Right ventricle myocardium inferior (tissue), 1 donor: ENCODE data around the gene PRELP. TPM values are rescaled to one million over a fixed set of nuclear protein-coding genes. Genes with fewer than 3 reads are reported as not detected.
"Not testable (repeated sequence)": the region's sequence is repeated elsewhere in the genome, so short reads cannot be mapped to it uniquely, and the experiment has no call there.

Experiments used
- ATAC-seq: fragments of 200-7000 bp; cut with Tn5 transposase; one replicate; pipeline ENCODE4 v1.9.1; 2020; ENCODE audit warnings: mild to moderate bottlenecking, moderate library complexity
- DNase-seq: peaks from one replicate; pipeline ENCODE4 v3.0.0; 2021; ENCODE audit errors: missing footprints
- intact Hi-C: fragments of 100-400 bp; cut with DNase I; formaldehyde crosslinking; loops from one replicate; pipeline ENCODE4 v1.11.0; 2022
- long read RNA-seq: library from polyadenylated mRNA; unstranded; transcript quantifications from one replicate; pipeline ENCODE4 v2.0.0, GENCODE V29; 2021
- total RNA-seq: library from RNA; stranded (reverse); fragmentation: NEBNext Ultra II Directional; extraction: Animal tissue kit (Norgen Biotek cat#: 25700); gene quantifications from one replicate; pipeline ENCODE4 v1.2.1, GENCODE V29; 2021
- donor health status: DM: no; HTN: yes; CAD: no; lungs with severe emphysema.

PRELP gene
- 27.1 TPM for total RNA-seq
- long read RNA-seq, full-length matches to known transcripts = 17 of 30 reads
- long read RNA-seq, partial matches to known transcripts = 10 of 30 reads
- long read RNA-seq, other reads (novel, unspliced or antisense) = 3 of 30 reads

DNA sequence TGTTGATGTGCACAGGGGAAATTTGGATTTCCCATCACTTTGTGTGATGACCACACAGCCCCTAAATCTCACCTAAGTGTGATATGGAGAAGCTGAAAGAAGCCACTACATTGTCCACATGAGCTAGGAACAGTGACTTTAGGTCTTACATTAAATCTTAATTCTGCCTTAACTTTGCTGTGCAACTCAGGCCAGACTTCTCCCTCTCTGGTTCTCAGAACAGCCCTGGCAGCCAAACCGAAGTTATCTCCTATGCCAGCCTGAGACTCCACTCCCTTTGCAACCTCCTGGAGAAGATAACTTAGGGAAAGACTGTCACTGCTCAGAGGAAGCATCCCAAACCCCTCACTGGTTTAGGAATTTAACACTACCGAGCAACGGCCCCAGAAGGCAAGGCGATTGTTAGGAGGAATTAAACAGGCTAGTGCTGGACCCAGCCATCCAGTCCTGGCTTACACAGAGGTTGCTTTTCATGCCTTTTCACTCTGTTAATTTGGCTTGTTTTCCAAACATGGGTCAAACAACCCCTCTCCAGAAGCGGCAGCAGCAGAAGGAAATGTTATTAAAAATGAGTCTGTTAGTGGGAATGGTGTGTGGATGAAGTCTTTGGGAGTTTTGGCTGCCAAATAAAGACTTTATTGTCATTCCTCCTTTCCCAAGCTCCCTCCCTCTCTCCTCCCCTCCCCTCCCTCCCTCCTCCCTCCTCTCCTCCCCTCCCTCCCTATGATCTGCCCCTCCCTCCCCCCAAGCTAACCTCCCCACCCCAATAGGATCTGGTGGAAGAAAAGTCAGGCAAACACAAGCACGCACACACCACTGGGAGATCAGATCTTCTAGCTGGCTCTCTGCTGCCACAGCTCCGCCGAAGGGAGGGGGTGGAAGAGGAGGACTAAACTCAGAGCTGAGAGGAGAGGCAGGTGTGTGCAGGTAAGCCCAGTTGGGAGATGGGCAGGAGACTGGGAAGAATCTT lies at the start of gene PRELP:
Gene PRELP, plus strand, starts transcription at position 795 of the 970 bp plus-strand sequence. CDS start 7,379 bp downstream, outside the sequence.
- DNase-seq (no peak), ATAC-seq (peak; percentile 79)
- intact Hi-C loops = no loop called here

DNA sequence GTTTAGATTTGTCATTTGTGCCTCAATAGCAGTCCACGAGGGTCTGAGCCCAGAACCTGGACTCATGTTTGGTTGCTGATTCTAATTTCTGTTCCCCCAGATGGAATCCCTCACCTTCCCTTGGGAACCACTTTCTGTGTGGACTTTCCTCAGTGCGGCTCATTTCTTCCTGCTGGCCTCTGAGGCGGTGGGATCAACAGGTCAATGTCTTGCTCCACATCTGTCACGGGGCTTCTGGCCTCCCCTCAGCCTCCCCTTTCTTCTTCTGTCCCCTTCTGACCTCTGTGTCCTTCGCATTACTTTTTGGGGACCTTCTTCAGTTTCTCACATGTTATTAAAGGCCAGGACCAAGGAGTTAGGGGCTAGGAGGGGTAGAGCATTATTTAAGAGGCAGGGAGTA lies 49.2 kb upstream of the PRELP start:
- intact Hi-C loops = no loop called here
- DNase-seq (no peak), ATAC-seq (no peak)

DNA sequence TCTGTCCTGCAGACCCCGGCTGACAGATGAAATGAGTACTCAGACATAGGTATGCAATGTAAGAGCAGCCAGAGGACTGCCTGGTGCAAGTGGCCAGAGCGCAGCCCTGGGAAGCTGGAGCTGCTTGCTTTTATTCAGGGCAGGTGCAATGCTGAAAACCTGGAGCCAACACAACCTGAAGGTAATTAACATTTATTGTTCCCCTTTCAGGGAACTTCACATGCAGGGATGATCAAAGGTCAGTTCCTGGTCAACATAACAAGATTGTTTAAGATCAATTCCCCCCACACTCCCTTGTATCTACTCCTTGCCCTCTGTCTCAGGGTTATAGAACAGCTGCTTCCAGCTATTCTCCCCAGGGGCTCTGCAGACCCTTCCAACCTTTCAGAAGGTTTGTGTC lies 48.7 kb upstream of the PRELP start:
- DNase-seq (no peak), ATAC-seq (no peak)
- intact Hi-C loops = no loop called here

DNA sequence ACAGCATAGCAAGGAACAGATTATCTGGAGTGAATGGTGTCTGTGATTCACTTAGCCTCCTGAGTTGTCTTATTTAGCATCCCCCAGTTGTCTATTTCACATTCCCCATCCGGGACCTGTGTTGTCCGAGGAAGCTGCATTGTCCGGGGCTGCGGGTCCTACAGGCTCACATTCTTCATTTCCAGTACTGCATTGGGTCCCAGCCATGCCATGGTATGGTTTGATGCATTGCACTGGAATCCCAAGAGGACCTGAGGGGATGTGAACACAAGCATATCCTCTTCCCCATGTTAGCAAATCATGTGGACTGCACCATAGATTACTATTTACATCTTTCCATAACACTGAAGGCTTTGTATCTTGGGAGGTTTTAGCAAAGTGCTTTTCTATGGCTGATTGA lies 48.2 kb upstream of the PRELP start:
- no peak for ATAC-seq
- no peak for DNase-seq
- intact Hi-C loops = no loop called here

DNA sequence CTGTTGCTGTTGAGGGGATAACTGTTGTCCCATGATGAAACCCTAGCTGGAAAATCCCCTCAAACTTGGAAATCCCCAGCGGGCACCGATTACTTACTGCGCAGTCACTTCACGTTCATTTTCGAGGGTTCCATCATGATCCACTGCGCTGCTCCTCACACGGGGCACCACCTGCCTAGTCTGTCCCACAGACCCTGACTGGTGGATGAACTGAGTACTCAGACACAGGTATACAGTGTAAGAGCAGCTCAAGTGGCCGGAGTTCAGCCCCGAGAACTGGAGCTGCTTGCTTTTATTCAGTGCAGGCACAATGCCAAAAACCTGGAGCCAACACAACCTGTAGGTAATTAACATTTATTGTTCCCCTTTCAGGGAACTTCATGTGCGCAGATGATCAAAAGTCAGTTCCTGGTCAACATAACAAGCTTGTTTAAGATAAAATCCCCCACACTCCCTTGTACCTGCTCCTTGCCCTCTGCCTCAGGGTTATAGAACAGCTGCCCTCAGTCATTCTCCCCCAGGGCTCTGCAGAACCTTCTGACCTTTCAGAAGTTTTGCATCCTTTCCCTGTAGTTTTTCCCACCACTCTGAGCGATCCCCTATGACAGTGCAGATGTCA lies 46.5 kb upstream of the PRELP start:
- DNase-seq (no peak), ATAC-seq (no peak)
- intact Hi-C loops = no loop called here

DNA sequence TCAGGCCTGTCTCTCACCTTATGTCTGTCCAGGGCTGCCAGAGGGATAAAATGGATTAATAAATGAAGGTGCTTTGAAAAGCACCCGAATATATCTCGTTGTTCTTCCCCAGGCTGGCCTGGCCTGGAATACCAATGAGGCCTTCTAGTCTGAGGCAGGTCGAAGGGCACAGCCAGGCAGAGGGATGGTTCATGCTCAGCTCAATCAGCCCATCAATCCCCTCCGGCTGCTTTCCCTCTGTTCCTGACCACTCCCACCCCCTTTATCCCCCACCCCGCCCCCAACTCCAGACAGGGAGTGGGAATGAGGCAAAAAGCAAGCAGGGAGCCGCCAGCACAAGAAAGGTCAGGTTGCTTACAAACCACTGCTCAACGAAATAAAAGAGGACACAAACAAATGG lies 40.0 kb upstream of the PRELP start:
- ATAC-seq (no peak), DNase-seq (no peak)
- intact Hi-C loops = no loop called here

DNA sequence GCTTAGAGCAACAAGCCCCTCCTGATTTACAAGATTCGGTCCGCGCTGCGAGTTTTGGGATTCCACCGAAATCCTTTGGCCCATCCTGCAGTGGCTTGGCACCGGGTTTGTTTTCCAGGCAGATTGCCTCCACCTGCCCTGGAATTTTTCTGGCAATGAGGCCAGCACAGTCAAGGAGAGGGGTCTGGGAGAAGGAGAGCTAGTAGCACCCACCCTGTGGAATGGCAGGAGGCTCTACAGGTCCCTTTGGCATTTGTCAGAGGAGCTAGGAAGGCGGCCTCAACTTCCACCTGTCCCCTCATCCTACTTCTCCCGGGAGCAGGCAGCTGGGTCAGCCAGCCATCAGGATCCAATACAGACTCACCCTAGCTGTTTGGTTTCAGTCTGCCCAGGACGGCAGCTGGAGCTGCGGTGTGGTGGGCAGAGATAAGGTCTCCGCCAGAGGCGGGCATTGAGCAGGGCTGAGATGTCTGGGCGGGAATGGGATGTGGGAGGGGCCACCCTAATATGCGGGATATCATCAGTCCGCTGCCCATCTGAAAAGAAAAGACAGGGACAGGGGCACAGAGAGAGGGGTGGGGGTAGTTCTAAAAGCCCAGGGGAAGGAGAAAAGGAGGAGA lies 37.8 kb upstream of the PRELP start:
- intact Hi-C loops = no loop called here

DNA sequence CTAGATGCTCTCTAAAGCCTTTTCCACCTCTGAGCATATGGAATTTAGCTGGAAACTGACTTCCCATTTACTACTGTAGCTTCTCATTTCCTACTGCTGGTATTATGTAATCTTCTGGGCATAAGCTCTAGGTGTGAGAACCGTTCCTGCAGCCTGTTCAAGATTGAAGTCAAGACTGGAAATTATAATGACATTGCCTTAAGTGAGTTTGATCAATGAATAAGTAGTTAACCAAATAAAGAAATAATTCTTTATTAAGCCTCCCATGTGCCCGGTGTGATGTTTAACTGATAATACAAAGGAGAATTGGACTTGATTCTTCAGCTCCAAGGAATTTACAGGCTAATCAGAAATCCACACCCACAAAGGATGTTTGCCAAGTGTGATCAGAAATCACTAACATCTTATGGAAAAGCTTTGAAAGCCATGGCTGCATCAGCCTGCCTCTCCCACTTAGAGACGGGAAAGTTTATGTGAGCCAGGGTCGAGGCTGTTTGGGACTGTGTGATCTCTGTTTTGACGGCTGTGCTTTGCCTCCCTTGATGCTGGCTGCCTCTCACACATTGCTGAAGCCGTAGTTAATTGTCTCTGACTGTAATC lies 36.4 kb upstream of the PRELP start:
- no peak for ATAC-seq
- no peak for DNase-seq
- intact Hi-C loops = no loop called here

More for the DNA sequence above, 37.8 kb upstream of the PRELP start:
- no peak for DNase-seq
- no peak for ATAC-seq

DNA sequence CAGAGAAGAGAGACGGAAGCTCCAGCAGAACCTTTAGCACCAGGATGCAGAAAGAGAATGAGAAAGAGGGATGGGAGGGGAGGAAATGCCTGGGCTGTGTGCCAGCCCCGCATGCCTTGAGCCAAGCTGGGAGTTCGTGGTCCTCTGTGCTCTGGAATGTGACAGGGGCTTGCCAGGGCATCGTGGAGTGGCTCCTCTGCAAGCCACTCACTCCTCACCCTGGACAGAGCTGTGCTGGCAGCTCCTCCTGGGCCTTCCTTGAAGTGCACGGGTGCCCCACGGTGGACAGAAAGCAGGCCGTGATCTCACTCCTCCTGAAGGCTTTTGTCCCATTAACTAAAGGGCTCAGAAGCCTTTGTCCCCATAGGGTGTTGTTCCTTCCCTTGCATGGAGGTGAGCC lies 34.8 kb upstream of the PRELP start:
- intact Hi-C loops = loop anchor here (2.0 kb wide), 3 partner anchors 72 to 174 kb away; no protein-coding TSS in a partner anchor
- DNase-seq = peak; percentile 87
- peak; percentile 96 for ATAC-seq

DNA sequence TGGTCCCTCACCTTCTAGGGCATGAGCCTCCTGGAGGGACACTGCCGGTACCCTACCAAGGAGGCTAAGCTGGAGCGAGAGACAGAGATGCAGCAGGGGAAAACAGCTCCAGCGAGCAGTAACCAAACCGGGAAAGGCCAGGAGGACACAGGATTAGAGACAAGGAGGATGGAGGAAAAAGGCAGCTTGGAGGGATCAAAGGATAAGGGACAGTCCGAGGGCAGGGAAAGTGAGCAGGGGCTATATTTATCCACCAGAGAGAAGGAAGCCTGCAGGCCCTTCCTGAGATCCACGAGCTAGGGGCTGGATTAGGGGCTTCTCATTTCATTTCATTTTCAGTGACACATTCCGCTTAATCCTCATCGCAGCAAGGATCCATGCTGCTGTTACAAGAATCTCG lies 33.8 kb upstream of the PRELP start:
- intact Hi-C loops = loop anchor here (2.0 kb wide), 3 partner anchors 73 to 175 kb away; no protein-coding TSS in a partner anchor
- ATAC-seq = no peak
- DNase-seq = no peak

DNA sequence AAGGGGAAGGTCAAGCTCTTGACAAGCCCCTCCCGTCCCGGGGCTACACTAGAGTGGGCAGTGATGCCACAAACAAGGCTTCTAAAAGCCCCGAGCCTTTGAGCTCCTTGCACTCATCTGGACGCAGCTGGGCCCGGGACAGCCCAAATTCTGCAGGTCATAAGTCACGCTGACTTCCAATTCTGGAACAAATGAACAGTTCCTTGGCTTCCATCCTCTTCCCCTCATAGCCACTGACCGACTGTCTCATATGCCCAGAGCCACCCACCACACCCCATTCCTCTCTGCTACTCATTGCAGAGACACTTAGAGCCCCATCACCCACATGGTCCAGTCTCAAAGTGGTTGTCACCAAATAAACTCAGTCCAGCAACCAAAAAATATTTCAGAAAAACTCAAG lies 32.8 kb upstream of the PRELP start:
- ATAC-seq = no peak
- intact Hi-C loops = no loop called here
- no peak for DNase-seq

DNA sequence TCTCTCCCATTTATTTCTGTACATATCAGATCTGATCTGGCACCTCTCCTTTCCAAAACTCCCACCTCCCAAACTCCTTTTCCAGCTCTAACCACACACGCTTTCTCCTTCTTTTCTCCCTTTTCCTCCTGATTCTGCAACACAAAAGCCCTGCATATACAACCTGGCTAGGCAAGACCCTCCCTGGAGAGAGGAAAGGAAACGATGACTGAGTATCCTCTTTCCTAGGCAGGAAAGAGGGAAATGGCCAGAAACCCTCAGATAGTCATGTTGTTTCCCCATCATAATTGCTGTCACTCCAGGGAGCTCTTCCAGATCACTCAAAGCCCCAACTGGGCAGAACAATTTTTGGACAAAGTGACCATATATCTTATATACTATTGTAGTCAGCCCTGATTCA lies 32.3 kb upstream of the PRELP start:
- intact Hi-C loops = no loop called here
- no peak for DNase-seq
- ATAC-seq = no peak

DNA sequence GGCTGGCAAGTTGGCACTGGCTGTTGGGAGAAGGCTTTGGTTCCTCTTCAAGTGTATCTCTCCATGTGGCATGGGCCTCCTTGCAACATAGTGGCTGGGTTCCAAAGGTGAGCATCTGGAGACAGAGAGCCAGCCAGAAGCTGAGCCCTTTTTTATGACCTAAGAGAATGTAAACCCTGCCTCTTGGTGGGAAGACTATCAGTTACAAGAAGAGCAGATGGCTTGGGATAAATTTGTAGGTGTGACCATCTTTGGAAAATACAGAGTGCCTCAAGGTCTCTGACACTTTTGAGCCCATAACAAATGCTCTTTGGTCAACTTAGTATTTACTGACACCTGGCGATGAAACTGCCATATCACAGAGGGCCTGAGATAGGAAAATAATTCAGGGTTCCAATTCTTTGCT lies 31.4 kb upstream of the PRELP start:
- intact Hi-C loops = no loop called here
- DNase-seq = no peak
- ATAC-seq = no peak

DNA sequence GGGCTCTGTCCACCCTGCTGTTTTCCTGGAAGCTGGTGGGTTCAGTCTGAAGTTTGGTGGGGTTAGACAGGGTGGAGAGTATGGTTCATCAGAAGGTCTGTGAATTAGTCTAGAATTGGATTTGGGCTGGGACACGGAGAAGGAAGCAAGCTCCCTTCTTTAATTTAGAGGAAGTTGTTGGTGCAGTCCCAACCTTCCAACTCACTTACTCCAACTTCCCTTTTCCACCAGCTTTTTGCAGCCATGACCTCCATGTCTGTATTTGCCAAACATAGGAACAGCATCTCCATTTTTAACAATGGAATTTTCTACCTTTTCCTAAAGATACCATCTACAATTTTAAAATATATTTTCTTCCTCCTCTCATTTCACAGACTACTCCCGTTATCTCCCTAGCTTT lies 28.5 kb upstream of the PRELP start:
- DNase-seq = no peak
- intact Hi-C loops = no loop called here
- no peak for ATAC-seq

DNA sequence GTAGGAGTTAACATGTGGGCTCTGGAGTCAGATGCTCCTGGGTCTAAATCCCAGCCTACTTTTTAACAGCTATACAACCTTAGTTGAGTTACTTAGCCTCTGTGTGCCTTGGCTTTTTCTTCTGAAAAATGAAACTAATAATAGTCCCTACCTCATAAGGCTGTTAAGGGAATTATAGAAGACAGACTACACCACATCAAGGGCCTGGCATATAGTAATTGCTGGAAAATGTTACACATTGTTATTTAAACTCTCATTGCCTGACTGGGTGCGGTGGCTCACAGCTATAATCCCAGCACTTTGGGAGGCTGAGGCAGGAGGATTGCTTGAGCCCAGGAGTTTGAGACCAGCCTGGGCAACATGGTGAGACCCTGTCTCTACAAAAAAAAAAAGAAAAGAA lies 28.0 kb upstream of the PRELP start:
- ATAC-seq, DNase-seq, intact Hi-C loops: not testable (repeated sequence)

DNA sequence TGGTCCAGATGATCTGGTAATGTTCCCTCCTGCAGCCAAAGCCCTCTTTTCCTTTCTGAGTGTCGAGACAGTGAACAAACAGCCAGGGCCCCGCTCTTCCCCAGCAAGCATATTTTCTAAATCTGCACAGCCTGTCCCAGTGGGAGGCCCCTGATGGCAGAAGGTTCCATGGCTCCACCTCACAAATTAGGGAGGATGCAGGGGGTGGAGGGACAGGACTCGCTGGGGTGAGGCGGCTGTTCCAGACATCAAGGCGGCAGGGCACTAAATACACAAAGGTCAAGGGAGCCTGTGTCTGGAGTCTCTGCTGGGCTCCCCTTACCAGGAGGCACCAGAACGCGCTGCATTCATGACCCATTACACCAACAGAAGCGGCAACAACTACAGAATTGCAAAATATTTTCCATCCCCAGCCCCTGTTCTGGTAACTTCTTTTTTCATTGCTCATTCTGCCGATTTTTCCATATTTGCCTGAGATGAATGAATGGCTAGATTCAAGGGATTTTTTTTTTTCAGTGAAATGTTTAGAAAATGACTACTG lies 27.0 kb upstream of the PRELP start:
- ATAC-seq = peak; percentile 74
- intact Hi-C loops = no loop called here
- DNase-seq = no peak

DNA sequence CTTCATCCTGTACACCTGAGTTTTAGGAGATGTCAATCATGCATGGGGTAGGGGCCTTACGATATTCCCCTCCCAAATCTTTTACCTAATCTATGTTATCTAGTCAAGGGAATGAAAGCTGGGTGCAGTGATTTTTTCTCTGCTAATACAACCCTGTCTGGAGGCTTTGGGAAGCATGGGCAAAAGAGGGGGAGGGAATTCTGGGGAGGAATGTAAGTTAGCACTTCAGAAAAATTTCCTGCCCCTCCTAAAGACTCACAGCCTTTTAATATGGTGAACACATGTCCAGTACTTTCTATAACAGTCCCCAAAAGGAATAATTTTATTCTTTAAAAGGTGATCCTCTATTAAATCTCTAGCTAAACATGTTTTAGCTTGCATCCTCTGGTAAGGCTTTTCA lies 25.6 kb upstream of the PRELP start:
- DNase-seq (no peak), ATAC-seq (no peak)
- intact Hi-C loops = no loop called here

DNA sequence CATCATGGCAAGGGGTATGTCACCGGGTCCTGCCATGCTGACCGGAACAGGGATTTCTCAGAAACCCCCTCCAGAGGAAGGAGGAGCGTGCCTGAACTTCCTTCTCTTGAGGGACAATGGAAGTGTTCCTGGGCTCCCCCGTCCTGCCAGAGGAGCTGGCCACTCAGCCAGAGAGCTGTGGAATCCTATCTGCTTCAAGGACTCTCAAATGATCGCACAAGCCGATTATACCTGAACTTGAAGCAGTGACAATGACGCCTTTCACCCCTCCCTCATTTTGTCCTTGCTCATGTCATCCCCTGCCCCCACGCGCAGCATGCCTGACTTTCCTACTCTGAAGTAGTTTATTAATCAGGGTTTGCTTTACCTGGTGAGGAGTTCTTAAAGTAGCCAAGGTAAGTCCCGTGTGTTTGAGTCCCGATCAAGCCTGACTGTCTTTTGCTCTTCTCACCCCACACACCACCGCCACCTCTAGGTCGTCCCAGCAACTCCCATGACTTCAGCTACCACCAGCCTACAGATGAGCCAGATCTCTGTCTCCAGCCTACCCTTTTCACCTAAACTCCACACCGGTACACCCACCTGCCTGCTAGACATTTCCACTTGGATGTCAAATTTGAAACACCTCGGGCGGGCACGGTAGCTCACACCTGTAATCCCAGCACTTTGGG lies 25.0 kb upstream of the PRELP start:
- ATAC-seq (no peak), DNase-seq (no peak)
- intact Hi-C loops = no loop called here
